Mammary epithelial cell (primary cell): Measurements from ENCODE around the gene TREH.
"Not testable (repeated sequence)": the region's sequence is repeated elsewhere in the genome, so short reads cannot be mapped to it uniquely, and the experiment has no call there.

Experiments used
- EZH2 ChIP-seq: IDR thresholded peaks from 2 replicates; pipeline ENCODE4 v1.6.1; 2012; ENCODE audit warnings: low read length, inconsistent platforms, borderline replicate concordance
- TF ChIP-seq, protein P1 (sequence below), 2 donors: IDR thresholded peaks in 1 of 2; conservative IDR thresholded peaks in 1 of 2; 2 replicates each; pipeline ENCODE4 v1.5.1; 2011 to 2012; ENCODE audit warnings: inconsistent platforms in 2 of 2, low read length in 2 of 2, mild to moderate bottlenecking in 2 of 2, control low read depth in 1 of 2, low read depth in 1 of 2; ENCODE audit not compliant: insufficient read depth in 1 of 2; ENCODE audit errors: extremely low read depth in 1 of 2

GRCh38 chr11:118727001-118727720, 47.7 kb upstream of the TREH start:
- TF ChIP-seq, protein P1, sequence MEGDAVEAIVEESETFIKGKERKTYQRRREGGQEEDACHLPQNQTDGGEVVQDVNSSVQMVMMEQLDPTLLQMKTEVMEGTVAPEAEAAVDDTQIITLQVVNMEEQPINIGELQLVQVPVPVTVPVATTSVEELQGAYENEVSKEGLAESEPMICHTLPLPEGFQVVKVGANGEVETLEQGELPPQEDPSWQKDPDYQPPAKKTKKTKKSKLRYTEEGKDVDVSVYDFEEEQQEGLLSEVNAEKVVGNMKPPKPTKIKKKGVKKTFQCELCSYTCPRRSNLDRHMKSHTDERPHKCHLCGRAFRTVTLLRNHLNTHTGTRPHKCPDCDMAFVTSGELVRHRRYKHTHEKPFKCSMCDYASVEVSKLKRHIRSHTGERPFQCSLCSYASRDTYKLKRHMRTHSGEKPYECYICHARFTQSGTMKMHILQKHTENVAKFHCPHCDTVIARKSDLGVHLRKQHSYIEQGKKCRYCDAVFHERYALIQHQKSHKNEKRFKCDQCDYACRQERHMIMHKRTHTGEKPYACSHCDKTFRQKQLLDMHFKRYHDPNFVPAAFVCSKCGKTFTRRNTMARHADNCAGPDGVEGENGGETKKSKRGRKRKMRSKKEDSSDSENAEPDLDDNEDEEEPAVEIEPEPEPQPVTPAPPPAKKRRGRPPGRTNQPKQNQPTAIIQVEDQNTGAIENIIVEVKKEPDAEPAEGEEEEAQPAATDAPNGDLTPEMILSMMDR (conservative IDR thresholded peaks at IDR 0.05 in 1 of 2, IDR thresholded peaks at IDR 0.05 in 1 of 2; ENCODE audit: extremely low read depth in 1 of 2, insufficient read depth in 1 of 2, low read depth in 1 of 2, low read length in 2 of 2): not testable (repeated sequence)
- TF ChIP-seq EZH2: not testable (repeated sequence)
